Measurements from ENCODE around the gene TEX11.

- no peak for TF ChIP-seq HNF4A (CRISPR knock-in tag; IDR thresholded peaks at IDR 0.05)
- TF ChIP-seq NKX3-1 (CRISPR knock-in tag; IDR thresholded peaks at IDR 0.05), result no peak
- TF ChIP-seq CEBPB (IDR thresholded peaks at IDR 0.05; ENCODE audit: borderline replicate concordance, low read depth, low read length), result no peak
- no peak for TF ChIP-seq HCFC1 (IDR thresholded peaks at IDR 0.05; ENCODE audit: low read depth, low read length)
These were observed 410.4 kb downstream of the TEX11 start for GRCh38 chrX:70498129-70498528.
